D341Med (cell line): ENCODE measurements around the gene TOX3.

Experiments used
- DNase-seq: peaks from one replicate; pipeline ENCODE4 v3.0.0; 2012; ENCODE audit warnings: low spot score

The TOX3 gene

DNA sequence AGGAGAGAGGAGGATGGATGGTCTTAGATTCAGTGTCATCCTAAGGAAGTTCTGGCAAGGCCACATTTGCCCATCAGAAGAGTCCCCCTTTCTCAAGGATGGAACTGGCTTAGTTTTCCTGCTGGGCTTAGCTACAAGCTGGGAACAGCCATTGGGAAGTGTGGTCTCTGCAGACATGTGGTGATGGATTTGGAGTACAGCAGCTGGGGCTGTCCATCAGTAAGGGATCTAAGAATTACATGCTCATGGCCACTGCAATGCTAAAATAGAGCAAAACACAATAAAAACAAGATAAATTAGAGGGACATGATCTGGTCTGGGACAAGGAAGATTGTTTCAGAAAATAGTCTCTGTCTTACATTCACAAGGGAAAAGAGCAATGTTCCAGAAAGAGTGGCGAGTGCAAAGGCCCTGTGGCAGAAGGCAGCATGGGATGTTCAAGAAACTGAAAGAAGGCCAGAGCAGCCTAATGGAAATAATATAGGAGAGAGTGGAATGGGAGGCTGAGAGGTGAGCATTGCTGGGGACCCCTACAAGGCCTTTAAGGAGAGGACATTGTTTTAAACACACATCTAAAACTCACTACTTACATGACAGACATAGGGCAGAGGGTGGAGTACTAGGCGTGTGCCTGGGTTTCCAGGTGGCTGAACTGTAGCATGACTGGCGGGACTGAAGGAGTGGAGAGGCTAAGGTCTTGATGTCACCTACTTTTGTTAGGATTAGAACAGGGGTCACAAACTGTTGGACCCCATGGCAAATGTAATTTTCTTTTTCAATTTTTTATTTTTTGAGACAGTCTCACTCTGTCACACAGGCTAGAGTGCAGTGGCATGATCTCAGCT lies 17.0 kb upstream of the TOX3 start:
- no peak for DNase-seq

DNA sequence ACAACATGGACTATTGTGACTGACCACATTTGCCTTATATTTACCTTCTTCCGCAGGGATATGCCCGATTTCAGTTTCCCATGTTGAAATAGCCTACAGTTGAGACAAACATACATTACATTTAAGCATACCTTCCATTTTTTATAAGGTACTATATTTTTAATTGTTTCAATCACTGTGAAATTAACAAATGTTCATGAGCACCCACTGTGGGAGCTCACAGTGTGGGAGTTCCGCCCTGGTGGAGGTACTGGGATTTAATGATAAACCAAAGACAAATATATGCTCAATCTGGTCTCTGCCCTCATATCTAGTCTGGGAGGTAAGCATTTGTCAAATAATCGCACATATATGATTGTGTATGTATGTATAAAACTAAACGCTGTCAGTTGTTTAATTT lies 15.8 kb upstream of the TOX3 start:
- no peak for DNase-seq

DNA sequence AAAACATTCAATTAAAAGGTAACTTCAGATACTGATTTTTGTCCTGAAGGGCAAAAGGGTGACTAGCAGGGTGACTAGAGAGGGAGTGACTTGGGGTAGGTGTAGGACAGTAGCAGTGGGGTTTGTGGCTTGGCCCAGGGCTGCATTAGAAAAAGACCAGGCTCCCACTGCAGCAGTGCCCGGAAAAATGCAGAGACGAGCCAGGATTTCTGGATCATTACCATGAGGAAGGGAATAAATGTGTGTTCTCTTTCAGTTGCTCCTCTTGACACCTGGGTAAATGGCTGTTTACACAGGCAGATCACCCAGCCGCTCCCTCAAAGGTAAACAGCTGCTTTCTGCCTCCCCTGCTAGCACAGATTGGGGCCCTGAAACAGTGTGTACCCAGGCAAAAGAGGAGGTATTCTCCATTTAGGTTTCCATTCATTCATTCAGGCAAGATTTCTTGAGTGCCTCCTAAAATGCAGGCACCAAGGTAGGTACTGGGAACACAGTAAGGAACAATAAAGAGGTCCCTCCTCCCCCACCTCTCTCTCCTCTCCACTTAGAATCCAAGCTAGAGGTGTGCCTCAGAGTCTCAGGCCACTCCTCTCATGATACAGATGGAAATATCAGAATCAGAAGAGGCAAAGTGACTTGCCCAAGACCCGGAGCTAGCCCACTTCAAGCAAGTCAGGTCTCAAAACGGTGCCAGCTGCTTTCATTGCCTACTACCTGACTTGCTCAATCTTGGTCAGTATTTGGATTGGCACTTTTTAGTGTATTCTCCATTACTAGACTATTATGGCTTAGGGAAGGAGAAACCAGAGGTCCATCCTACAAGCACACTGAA lies 15.2 kb upstream of the TOX3 start:
- no peak for DNase-seq

DNA sequence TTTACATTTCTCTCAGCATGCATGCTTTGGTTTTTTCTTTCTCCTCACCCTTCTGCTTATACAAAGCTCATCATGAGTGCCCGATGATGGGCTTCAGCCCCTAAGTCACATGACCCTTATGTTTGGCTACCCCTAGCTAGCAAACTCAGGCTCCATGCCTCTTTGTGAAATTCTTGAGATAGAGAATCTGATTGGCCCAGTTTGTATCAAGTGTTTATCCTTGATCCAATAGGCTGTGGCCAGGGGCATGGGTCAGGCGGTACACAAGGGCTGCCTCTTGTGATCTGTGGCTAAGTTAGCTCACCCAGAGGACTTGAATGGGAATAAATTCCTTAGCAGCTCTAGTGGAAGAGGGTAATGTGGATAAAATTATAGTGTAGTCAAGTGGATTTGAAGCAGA lies 11.5 kb upstream of the TOX3 start:
- DNase-seq = no peak

DNA sequence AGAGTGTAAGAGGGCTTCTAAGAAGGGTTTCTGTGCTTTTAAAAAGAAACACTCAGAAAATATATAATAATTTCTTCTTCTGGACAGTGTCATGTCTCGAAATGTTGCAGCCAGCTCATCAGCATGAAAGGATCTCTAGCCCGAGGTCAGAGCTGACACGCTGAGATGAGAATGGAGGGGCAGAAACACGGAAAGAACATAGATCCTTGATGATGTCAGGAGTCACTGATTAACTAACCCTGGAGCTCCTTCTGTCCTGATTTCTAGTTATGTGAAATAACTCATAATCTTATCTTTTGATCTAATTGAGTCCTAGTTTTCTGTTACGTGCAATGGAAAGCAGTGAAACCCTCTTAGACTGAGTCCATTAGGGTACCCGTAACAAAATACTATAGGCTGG lies 10.3 kb upstream of the TOX3 start:
- no peak for DNase-seq

DNA sequence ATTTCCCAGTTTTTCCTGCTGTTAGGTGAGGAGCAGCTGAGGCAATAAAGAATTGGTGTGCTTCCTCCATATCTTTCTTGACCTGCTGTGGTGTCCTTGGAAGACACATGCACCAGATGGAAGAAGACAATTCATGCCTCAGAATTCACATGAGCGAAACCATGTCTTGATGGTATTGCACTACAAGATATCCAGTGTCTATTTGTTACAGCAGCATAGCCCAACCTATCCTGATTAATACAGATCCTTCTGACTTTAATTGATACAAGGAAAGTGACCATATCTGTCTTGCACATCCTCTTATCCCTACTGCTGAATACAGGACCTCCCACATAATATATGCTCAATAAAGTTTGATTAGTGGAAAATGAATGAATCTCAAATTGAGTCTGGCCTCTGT lies 9.1 kb upstream of the TOX3 start:
- DNase-seq = no peak

DNA sequence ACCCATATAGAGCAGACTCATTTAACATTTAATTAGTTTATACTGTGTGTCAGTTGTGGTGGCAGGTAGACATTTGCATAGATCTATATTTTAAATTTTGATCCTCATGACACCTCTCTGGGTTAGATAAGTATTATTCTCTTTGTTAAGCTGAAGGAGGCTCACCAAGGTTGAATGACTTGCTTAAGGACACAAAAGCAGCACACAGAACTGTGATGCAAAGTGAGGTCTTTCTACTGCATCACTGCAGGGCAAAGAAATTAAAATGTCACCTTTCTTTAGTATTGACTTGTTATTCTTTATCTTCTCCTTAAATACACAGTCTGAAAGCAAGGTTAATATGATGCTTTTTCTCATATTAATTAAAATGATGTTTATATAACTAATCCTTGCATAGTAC lies 8.6 kb upstream of the TOX3 start:
- no peak for DNase-seq

DNA sequence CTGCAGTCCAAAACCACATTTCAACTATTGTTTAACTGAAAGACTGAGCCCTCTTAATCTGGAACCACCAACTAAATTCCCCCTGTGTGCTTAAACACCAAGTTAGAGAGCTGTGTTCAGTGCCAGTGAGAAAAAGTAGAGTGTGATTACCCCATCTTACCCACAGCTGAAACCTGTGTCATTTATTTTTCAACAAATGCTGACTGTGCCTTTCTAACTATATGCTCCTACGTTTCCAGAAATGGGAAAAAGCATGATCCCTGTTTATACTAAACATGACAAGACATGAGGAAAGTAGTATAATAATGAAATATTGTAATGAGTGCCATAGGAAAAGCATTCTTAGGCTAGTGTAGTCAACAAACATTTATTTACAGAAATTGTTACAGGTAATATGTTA lies 7.4 kb upstream of the TOX3 start:
- no peak for DNase-seq

DNA sequence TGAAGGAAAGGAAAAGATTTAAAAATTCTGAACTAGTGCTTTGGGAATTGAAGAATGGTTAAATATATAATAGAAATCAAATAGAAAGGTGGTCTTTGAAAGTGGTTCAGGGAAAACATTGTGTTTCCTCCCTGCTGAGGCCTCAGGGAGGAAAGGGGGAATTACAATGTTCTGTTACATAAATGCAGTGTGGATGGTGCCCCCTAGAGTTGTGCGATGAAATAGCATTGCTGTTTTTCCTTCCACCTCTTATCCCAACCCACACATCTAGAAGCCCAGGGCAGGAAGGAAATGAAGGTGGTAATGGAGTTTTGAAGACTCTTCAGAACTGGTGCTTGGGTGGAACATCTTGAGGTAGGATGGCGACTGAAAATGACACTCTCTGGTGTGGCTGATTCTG lies 6.4 kb upstream of the TOX3 start:
- DNase-seq = no peak

DNA sequence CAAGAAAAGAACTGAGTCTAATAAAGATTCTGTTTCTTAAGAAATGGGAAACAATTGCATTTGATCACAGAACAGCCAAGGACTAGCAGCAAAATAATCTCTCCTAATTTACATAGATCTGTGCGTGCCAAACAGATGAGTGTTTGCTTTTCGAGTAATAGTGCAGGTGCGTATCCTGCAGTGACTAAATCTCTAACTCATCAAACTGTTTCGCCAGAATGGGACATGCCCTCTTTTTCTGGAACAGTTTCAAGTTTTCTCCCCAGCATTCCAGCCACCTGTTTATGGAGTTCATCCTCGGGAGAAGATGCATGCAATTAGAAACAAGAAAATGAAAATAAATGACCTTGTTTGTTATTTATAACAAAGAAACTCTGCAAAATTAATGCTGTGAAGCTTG lies 5.7 kb upstream of the TOX3 start:
- no peak for DNase-seq

DNA sequence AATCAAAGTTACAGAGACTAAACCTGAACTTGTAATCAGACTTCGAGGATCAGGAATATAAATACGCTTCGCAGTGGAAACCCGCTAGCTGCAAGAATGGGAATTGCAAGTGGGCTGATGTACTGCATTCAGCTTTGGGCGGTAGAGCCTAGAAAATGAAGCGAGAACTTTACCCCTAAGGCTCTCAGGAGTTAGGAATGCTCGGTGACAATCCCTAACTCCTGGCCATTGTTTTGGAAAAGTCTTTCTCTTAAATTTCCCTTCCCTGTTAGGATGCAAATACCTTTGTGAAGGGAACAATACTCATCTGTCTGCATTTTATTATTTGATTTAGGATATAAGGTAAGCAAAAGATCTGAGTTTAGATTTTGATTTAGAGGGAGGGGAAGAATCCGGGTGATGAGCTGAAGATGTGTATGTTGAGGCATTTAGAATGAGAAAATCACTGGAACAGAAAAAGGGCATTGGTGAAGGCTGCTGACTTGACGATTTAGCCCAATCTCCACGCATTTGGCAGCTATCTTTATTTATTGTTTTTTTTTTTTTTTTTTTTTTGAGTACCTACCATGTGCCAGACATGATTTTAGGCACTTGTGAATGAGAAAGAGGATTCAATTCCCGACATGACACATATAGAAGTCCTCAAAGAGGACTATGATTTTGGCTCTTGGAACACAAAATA lies 2.2 kb upstream of the TOX3 start:
- no peak for DNase-seq

DNA sequence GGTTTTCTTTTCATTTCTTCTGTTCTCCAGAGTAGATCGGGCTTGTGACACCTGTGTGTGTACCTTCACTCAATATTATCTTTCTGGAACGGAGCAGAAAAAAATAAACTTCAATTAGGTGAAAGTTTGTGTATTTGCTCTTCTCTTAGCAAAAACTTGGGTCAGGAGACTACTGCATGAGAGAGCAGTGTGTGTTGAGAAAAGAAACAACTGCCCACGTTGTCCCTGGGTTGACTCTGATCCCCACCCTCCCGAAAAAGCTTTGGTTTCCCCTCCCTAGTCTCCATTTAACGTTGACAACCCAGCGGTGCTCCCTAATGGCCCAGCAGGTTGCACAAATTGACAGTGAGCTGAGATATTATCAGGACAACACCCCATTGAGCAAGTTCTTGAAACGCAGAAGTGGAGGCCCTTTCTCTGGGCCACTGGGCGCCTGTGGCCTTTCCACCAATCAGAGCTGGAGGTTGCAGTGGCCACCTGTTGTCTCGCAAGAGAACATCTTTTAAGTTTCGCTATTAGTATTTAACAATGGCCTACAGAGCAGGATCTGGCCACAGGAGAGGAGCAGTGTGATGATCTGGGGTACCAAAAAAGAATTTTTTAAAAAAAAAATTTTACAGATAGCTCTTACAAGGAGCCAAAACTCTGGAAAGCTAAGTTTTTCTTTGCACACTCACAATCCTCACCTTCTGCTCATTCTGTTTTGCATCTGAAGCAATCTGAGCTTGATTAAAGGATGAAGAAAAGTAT lies 1.5 kb upstream of the TOX3 start:
- no peak for DNase-seq

DNA sequence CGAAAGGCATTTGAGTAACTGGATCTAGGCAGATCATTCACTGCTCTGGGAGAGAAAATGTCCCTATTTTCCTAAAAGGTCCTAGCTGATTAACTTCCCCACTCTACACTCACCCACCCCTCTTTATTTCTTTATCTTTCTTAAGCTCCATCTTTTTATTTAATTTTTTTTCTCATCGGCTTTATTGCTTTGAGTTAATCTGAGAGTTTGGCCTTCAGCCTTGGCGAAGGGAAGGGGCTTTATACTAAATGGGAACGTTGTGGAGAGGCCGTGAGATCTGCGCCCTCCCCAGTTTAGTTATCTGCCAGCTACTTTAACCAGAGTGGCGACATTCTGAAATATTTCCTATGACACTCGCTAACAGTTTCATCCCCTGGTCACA lies 882 bp upstream of the TOX3 start:
- no peak for DNase-seq

DNA sequence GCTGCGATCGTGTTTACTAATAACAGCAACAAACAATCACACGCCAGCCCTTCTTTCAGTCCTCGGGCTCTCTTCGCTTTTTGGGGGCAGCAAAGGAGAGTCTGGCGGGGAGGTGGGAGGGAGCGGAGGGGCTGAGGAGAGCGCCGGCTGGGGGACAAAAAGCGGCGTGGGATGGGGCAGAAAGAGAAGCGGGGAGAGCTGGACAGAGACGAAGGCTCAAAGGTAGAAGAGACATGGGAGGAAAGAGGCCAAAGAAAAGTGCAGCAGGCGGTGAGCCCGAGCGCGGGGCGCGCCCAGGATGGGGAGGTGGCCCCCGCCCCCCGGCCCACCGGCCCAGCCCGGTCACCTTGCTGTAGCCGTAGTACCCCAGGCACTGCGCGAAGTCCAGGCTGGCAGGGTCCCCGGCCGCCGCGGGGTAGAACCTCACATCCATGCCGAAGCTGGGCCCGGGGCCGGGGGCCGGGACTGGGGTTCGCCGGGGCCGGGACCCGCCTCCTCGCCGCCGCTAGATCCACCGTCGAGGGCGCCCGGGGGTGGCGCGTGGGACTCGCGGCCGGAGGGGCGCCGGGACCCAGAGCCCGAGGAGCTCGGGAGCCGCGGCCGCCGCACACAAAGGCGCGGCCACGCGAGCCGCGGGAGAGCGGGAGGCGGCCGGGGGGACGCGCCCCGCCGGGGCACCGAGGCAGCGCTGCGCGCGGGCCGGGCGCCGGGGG lies 496 bp downstream of the TOX3 start:
- DNase-seq = peak; percentile 73

DNA sequence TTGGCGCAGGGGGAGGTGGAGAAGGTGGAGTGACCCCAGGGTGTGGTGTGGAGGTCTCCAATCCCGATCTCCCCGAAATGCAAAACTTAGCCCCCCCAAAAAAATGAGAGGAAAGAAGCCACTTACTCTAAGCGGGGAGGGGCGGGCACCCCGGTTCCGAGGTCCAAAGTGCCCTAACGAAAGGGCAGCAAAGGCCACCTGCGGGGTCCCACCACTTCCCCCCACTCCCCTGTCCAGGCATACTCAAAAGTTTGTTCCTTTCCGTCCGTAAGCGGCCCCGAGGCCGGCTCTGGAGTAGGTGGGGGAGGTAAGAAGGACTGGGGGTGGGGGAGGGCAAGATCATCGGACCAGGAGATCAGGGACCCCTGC lies 1.1 kb downstream of the TOX3 start:
- peak; percentile 33 for DNase-seq

DNA sequence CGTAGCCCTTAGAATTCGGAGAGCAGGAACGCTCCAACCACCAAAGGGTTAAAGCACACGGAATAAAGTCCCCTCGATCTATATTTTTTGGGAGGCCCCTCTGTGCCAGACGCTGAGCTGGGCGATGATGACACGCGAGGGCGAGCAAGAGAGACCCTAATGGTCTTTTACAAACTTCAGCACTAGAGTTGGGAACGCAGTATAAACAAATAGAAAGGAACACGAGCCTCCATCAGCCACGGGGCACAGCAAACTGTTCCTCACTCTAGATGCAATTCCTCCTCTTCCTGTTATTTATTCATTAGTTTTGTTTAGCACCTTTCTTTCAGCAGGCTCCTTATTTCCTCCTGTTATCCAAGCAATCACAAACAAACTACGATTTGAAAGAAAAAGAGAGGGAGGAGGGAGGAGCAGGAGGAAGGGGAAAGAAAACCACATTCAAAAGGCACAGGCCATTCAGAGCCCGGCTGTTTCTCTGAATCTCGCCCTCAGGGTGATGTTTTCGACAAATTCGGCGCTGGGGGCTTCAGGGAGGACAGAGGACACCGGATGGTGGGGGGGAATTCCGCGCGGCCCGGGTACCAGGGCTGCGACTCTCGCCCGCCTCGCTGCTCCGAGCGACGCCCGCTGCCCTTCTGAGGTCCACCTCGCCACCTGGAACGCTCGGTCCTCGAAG lies 1.6 kb downstream of the TOX3 start:
- peak; percentile 46 for DNase-seq

DNA sequence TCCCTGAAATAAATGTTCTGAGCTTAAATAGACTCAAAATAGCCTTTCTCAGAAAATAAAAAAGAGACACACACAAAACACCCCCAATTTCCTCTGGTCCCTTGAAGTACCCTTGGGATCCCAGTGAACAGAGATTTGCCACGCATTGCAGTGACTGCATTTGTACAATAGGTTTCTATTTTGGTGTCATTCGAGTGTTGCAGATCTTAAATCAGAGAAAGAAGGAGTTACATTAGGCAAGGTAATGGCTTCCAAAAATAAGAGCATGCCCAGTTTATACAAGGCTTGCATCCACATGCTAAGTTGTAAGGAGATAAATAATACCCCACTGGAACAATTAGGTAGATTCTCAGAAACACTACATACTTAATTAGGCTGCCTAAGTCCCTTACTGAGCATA lies 2.2 kb downstream of the TOX3 start:
- no peak for DNase-seq

DNA sequence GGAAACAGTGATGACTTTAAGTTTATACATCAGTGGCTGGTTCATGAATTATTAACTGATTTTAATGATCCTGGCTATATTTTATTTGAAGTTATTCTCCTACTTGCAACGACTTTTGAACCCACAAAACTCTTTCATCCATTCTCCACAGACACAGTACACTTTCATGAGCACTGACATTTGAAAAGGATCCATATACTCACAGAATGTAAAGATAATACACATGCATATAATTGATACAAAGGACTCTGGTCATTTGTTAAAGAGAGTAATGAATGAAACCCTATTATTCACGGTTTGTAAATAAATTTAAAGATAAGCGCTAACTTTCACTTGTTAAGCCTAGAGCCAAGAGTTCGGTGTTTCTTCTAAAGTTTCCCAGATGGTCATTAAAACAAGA lies 3.3 kb downstream of the TOX3 start:
- DNase-seq = no peak

DNA sequence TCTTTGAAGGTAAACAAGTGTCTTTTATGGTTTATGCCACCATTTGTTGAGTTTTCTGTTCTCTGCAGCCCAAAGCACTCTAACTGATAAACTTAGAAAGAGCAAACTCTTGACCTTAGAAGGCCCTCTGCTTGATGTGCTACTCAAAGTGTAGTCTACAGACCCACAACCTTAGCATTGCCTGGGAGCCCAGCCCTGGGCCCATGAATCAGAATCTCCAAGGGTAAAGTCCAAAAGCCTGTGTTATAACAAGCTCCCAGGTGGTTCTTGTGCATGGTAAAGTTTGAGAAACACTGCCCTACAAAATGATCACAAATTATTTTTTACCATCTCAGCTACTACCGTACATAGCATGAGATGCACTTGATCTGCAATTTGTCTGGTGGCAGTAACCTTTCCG lies 6.0 kb downstream of the TOX3 start:
- DNase-seq = no peak

DNA sequence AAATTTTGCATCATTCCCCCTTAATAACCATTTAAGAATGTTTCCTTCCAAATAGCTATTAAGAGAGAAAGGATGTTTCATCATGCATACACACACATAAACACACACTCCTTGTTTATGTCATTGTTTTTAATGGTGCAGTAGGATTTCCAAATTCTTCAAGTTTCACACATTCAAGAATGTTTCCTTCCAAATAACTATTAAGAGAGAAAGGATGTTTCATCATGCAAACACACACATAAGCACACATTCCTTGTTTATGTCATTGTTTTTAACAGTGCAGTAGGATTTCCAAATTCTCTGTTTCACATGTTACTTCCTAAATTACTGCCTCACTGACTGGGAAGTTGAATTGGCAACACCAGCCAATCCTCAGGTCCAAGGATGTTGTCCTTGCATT lies 7.8 kb downstream of the TOX3 start:
- DNase-seq = no peak

DNA sequence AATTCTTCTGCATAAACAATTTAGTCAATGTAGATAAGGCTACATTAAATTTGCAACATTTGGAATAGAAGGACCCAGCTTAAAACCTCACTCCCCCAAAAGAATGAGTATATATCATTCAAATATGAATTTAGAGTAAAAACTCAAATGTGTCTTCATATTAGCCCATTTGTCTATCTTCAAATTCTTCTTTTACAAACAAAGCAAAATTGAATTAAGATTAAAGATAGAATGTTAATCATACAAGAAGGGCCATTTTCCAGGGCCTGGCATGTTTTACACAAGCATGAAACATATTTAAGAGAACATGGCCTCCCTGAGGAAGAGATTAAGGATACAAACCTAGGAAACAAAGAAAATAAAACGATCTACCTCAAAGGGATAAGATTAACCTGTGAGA lies 8.4 kb downstream of the TOX3 start:
- DNase-seq = no peak
